CD4-positive, CD25-positive, alpha-beta regulatory T cell (primary cell): ENCODE measurements around the gene HEPACAM. TPM values are rescaled to one million over a fixed set of nuclear protein-coding genes. Genes with fewer than 3 reads are reported as not detected.

Experiments
- ATAC-seq, 2 donors: fragments of 150-1000 bp; cut with Tn5 transposase; one replicate each; pipeline ENCODE4 v1.10.0; 2021; ENCODE audit warnings: low read depth in 2 of 2, moderate number of reproducible peaks in 2 of 2, moderate library complexity in 1 of 2
- DNase-seq, 3 donors: peaks; one replicate each; pipeline versions ENCODE4 v3.0.0 to v3.0.0-alpha.2; 2012 to 2022; ENCODE audit warnings: mixed read lengths in 1 of 3
- H3K27ac ChIP-seq: one replicate; pipeline ENCODE4 v1.7.0; 2013; ENCODE audit warnings: mild to moderate bottlenecking, low read length; ENCODE audit not compliant: insufficient read depth, poor library complexity, severe bottlenecking
- H3K27me3 ChIP-seq: one replicate; pipeline ENCODE4 v1.7.0; 2013; ENCODE audit warnings: low read length; ENCODE audit not compliant: control insufficient read depth, insufficient read depth
- H3K36me3 ChIP-seq: one replicate; pipeline ENCODE4 v1.7.0; 2013; ENCODE audit warnings: mild to moderate bottlenecking, low read length, moderate library complexity; ENCODE audit not compliant: control insufficient read depth, insufficient read depth
- H3K4me1 ChIP-seq: 2 replicates; pipeline ENCODE4 v1.7.0; 2013; ENCODE audit warnings: mild to moderate bottlenecking, low read length; ENCODE audit not compliant: insufficient read depth, control insufficient read depth, poor library complexity, severe bottlenecking
- H3K4me3 ChIP-seq: one replicate; pipeline ENCODE4 v1.7.0; 2013; ENCODE audit warnings: low read depth, mild to moderate bottlenecking, low read length, moderate library complexity
- H3K9me3 ChIP-seq, 2 experiments: 1 replicate in 1 of 2; 2 replicates in 1 of 2; pipeline ENCODE4 v1.7.0; 2013; ENCODE audit warnings: low read length in 2 of 2, mild to moderate bottlenecking in 1 of 2, moderate library complexity in 1 of 2; ENCODE audit not compliant: control insufficient read depth in 2 of 2
- H3K27ac Mint-ChIP-seq, 3 donors: one replicate each; pipeline ENCODE4 v1.8.0; 2020 to 2022; ENCODE audit warnings: mild to moderate bottlenecking in 3 of 3, mixed read lengths in 3 of 3, moderate library complexity in 2 of 3
- H3K27me3 Mint-ChIP-seq: one replicate; pipeline ENCODE4 v1.8.0; 2022; ENCODE audit warnings: mild to moderate bottlenecking, mixed read lengths
- H3K36me3 Mint-ChIP-seq: one replicate; pipeline ENCODE4 v1.8.0; 2020; ENCODE audit warnings: mixed read lengths
- H3K4me1 Mint-ChIP-seq, 4 donors: one replicate each; pipeline ENCODE4 v1.8.0; 2020 to 2022; ENCODE audit warnings: mixed read lengths in 4 of 4, mild to moderate bottlenecking in 1 of 4
- H3K4me3 Mint-ChIP-seq, 4 donors: one replicate each; pipeline ENCODE4 v1.8.0; 2020 to 2022; ENCODE audit warnings: mild to moderate bottlenecking in 4 of 4, mixed read lengths in 4 of 4, moderate library complexity in 3 of 4
- H3K9me3 Mint-ChIP-seq, 7 donors: one replicate each; pipeline ENCODE4 v1.8.0; 2020 to 2022; ENCODE audit warnings: mixed read lengths in 7 of 7, mild to moderate bottlenecking in 3 of 7, moderate library complexity in 2 of 7
- polyA plus RNA-seq, 4 donors: library from polyadenylated mRNA; unstranded; fragments of 300-500 nt; fragmentation: Illumina TruSeq; gene quantifications; one replicate each; pipeline ENCODE4 v1.2.3, GENCODE V29; 2021
- total RNA-seq: library from RNA; stranded (reverse); gene quantifications from one replicate; pipeline ENCODE4 v1.2.3, GENCODE V29; 2022

The HEPACAM gene
- total and polyA plus RNA-seq, 5 donors from 2014 or later: not detected

GRCh38 chr11:124879493-124880289 is 56.2 kb downstream of the HEPACAM start:
- H3K4me3 ChIP-seq: no peak overlapping the region
- no peaks in the 10 kb centered on the region for H3K36me3 ChIP-seq
- Mint-ChIP-seq H3K9me3 (peaks cover 0 to 3% (median 0%) of the 10 kb centered on the region in 7 donors), H3K27ac (peak overlapping the region in 1 of 3 donors; percentile 85), H3K4me3 (peak overlapping the region in 1 of 4 donors; percentile 94), H3K4me1 (peaks cover 0 to 24% (median 2%) of the 10 kb centered on the region in 4 donors), H3K36me3 (no peaks in the 10 kb centered on the region), H3K27me3 (peaks cover 9% of the 10 kb centered on the region)
- DNase-seq: no peak
- peaks cover 3% of the 10 kb centered on the region for H3K27me3 ChIP-seq
- ATAC-seq: no peak
- no peak overlapping the region for H3K27ac ChIP-seq
- H3K9me3 ChIP-seq: no peaks in the 10 kb centered on the region
- peaks cover 20% of the 10 kb centered on the region for H3K4me1 ChIP-seq

- Mint-ChIP-seq H3K4me3 (peak overlapping the region in 2 of 4 donors; percentile 55 to 94), H3K27ac (no peak overlapping the region), H3K27me3 (peaks cover 5% of the 10 kb centered on the region), H3K9me3 (peaks cover 0 to 3% (median 0%) of the 10 kb centered on the region in 7 donors), H3K36me3 (no peaks in the 10 kb centered on the region), H3K4me1 (peaks cover 0 to 24% (median 2%) of the 10 kb centered on the region in 4 donors)
- no peak for ATAC-seq
- Histone ChIP-seq H3K4me1 (peaks cover 20% of the 10 kb centered on the region), H3K36me3 (no peaks in the 10 kb centered on the region), H3K27me3 (peaks cover 3% of the 10 kb centered on the region), H3K4me3 (no peak overlapping the region), H3K9me3 (no peaks in the 10 kb centered on the region), H3K27ac (no peak overlapping the region)
- no peak for DNase-seq
Measured at GRCh38 chr11:124878759-124879492, 56.9 kb downstream of the HEPACAM start.

- no peak for ATAC-seq
- peaks cover 20% of the 10 kb centered on the region for H3K4me1 ChIP-seq
- DNase-seq: no peak
- H3K9me3 ChIP-seq: no peaks in the 10 kb centered on the region
- peaks cover 10% of the 10 kb centered on the region for H3K27me3 Mint-ChIP-seq
- H3K4me1 Mint-ChIP-seq: peaks cover 0 to 24% (median 2%) of the 10 kb centered on the region in 4 donors
- H3K9me3 Mint-ChIP-seq: peaks cover 0 to 3% (median 0%) of the 10 kb centered on the region in 7 donors
- H3K27me3 ChIP-seq: peaks cover 3% of the 10 kb centered on the region
- peak overlapping the region; percentile 75 to 94 (median 90) for H3K4me3 Mint-ChIP-seq
- H3K36me3 Mint-ChIP-seq: no peaks in the 10 kb centered on the region
- H3K36me3 ChIP-seq: no peaks in the 10 kb centered on the region
- no peak overlapping the region for H3K27ac ChIP-seq
- no peak overlapping the region for H3K4me3 ChIP-seq
- H3K27ac Mint-ChIP-seq: peak overlapping the region in 1 of 3 donors; percentile 73
Measured at GRCh38 chr11:124877910-124878758, 57.7 kb downstream of the HEPACAM start.

GRCh38 chr11:124877631-124877909 is 58.3 kb downstream of the HEPACAM start:
- Histone ChIP-seq H3K4me3 (no peak overlapping the region), H3K36me3 (no peaks in the 10 kb centered on the region), H3K4me1 (peaks cover 20% of the 10 kb centered on the region), H3K9me3 (no peaks in the 10 kb centered on the region), H3K27me3 (peaks cover 6% of the 10 kb centered on the region), H3K27ac (no peak overlapping the region)
- Mint-ChIP-seq H3K9me3 (peaks cover 0 to 2% (median 0%) of the 10 kb centered on the region in 7 donors), H3K4me3 (peak overlapping the region; percentile 75 to 94 (median 90)), H3K36me3 (no peaks in the 10 kb centered on the region), H3K27ac (peak overlapping the region in 2 of 3 donors; percentile 59 to 84), H3K27me3 (peaks cover 15% of the 10 kb centered on the region), H3K4me1 (peaks cover 0 to 24% (median 2%) of the 10 kb centered on the region in 4 donors)
- DNase-seq (no peak), ATAC-seq (no peak)

- H3K4me3 ChIP-seq: peak overlapping the region; percentile 57
- H3K9me3 ChIP-seq: no peaks in the 10 kb centered on the region
- Mint-ChIP-seq H3K4me3 (peak overlapping the region; percentile 75 to 94 (median 90)), H3K27ac (peak overlapping the region in 2 of 3 donors; percentile 75 to 84), H3K9me3 (peaks cover 0 to 2% (median 0%) of the 10 kb centered on the region in 7 donors), H3K36me3 (no peaks in the 10 kb centered on the region), H3K4me1 (peaks cover 0 to 24% (median 2%) of the 10 kb centered on the region in 4 donors), H3K27me3 (peaks cover 19% of the 10 kb centered on the region)
- no peak for DNase-seq
- H3K36me3 ChIP-seq: no peaks in the 10 kb centered on the region
- H3K27me3 ChIP-seq: peaks cover 6% of the 10 kb centered on the region
- no peak for ATAC-seq
- peaks cover 20% of the 10 kb centered on the region for H3K4me1 ChIP-seq
- no peak overlapping the region for H3K27ac ChIP-seq
Measured at GRCh38 chr11:124876818-124877630, 58.8 kb downstream of the HEPACAM start.

- H3K27ac Mint-ChIP-seq: peak overlapping the region; percentile 69 to 84 (median 75)
- H3K27me3 Mint-ChIP-seq: peaks cover 24% of the 10 kb centered on the region
Measured at GRCh38 chr11:124875943-124876817, 59.7 kb downstream of the HEPACAM start.

More at GRCh38 chr11:124875943-124876817, 59.7 kb downstream of the HEPACAM start:
- Histone ChIP-seq H3K36me3 (no peaks in the 10 kb centered on the region), H3K27ac (no peak overlapping the region), H3K4me1 (peaks cover 20% of the 10 kb centered on the region), H3K9me3 (no peaks in the 10 kb centered on the region), H3K27me3 (peaks cover 8% of the 10 kb centered on the region), H3K4me3 (peak overlapping the region; percentile 57)
- peak; percentile 92 to 93 for ATAC-seq
- Mint-ChIP-seq H3K9me3 (peaks cover 0 to 2% (median 0%) of the 10 kb centered on the region in 7 donors), H3K4me1 (peaks cover 0 to 24% (median 2%) of the 10 kb centered on the region in 4 donors), H3K4me3 (peak overlapping the region; percentile 75 to 94 (median 90)), H3K36me3 (no peaks in the 10 kb centered on the region)
- peak; percentile 55 to 82 (median 79) for DNase-seq
